ENCODE measurements around the gene CACNA1I. TPM values are rescaled to one million over a fixed set of nuclear protein-coding genes. Genes with fewer than 3 reads are reported as not detected.

Gene CACNA1I
- total and polyA plus RNA-seq, 7 donors: under 0.01 to 0.95 (median 0.15) TPM; not detected in 3

GRCh38 chr22:39686776-39687525, 116.4 kb downstream of the CACNA1I start:
- TF ChIP-seq POLR2AphosphoS5 (IDR thresholded peaks at IDR 0.05) (no peak), CTCF (IDR thresholded peaks at IDR 0.05) (no peak), EP300 (IDR thresholded peaks at IDR 0.05) (no peak), POLR2A (IDR thresholded peaks at IDR 0.05) (no peak)

GRCh38 chr22:39688186-39688785, 117.7 kb downstream of the CACNA1I start:
- intact Hi-C loops (cut with DNase I): no loop called here
- Histone ChIP-seq H3K27me3 (peaks cover 20 to 89% (median 60%) of the 10 kb centered on the region in 3 donors), H3K36me3 (no peaks in the 10 kb centered on the region)

More at GRCh38 chr22:39686776-39687525, 116.4 kb downstream of the CACNA1I start:
- intact Hi-C loops (cut with DNase I): no loop called here
- Histone ChIP-seq H3K36me3 (no peaks in the 10 kb centered on the region), H3K27me3 (peaks cover 20 to 90% (median 60%) of the 10 kb centered on the region in 3 donors), H3K9me3 (no peaks in the 10 kb centered on the region), H3K27ac (no peak overlapping the region), H3K4me1 (peaks cover 0 to 8% (median 3%) of the 10 kb centered on the region in 4 donors), H3K4me3 (no peak overlapping the region)
- 74 to 84% methylated on average over 17 of the region's 17 CpGs for WGBS, 2 donors
- no peak for DNase-seq

GRCh38 chr22:39689421-39689820, 118.9 kb downstream of the CACNA1I start:
- 94 to 95% methylated on average over 10 of the region's 10 CpGs for WGBS, 2 donors
- Histone ChIP-seq H3K27me3 (peaks cover 20 to 78% (median 56%) of the 10 kb centered on the region in 3 donors), H3K4me1 (peaks cover 0 to 8% (median 3%) of the 10 kb centered on the region in 4 donors), H3K36me3 (no peaks in the 10 kb centered on the region), H3K9me3 (no peaks in the 10 kb centered on the region), H3K27ac (no peak overlapping the region), H3K4me3 (no peak overlapping the region)
- intact Hi-C loops (cut with DNase I): no loop called here
- no peak for DNase-seq
- no peak for TF ChIP-seq EP300 (IDR thresholded peaks at IDR 0.05)
- TF ChIP-seq POLR2A (IDR thresholded peaks at IDR 0.05): no peak
- no peak for TF ChIP-seq POLR2AphosphoS5 (IDR thresholded peaks at IDR 0.05)
- TF ChIP-seq CTCF (IDR thresholded peaks at IDR 0.05): no peak

More at GRCh38 chr22:39688186-39688785, 117.7 kb downstream of the CACNA1I start:
- H3K27ac ChIP-seq: no peak overlapping the region
- peaks cover 0 to 8% (median 3%) of the 10 kb centered on the region in 4 donors for H3K4me1 ChIP-seq
- no peak for DNase-seq
- no peaks in the 10 kb centered on the region for H3K9me3 ChIP-seq
- 80 to 82% methylated on average over 13 of the region's 13 CpGs for WGBS, 2 donors
- no peak overlapping the region for H3K4me3 ChIP-seq
- TF ChIP-seq CTCF (IDR thresholded peaks at IDR 0.05) (no peak), POLR2AphosphoS5 (IDR thresholded peaks at IDR 0.05) (no peak), POLR2A (IDR thresholded peaks at IDR 0.05) (no peak), EP300 (IDR thresholded peaks at IDR 0.05) (no peak)

GRCh38 chr22:39690881-39691605, 120.5 kb downstream of the CACNA1I start:
- peaks cover 7 to 72% (median 41%) of the 10 kb centered on the region in 3 donors for H3K27me3 ChIP-seq
- no peak for DNase-seq
- no peaks in the 10 kb centered on the region for H3K4me1 ChIP-seq
- intact Hi-C loops (cut with DNase I): no loop called here
- no peak overlapping the region for H3K4me3 ChIP-seq
- H3K36me3 ChIP-seq: no peaks in the 10 kb centered on the region
- TF ChIP-seq EP300 (IDR thresholded peaks at IDR 0.05): no peak
- TF ChIP-seq POLR2AphosphoS5 (IDR thresholded peaks at IDR 0.05): no peak
- TF ChIP-seq POLR2A (IDR thresholded peaks at IDR 0.05): no peak
- TF ChIP-seq CTCF (IDR thresholded peaks at IDR 0.05): no peak
- no peaks in the 10 kb centered on the region for H3K9me3 ChIP-seq
- no peak overlapping the region for H3K27ac ChIP-seq
- WGBS, 2 donors: 21 to 31% methylated on average over 25 of the region's 25 CpGs

Data from sigmoid colon (tissue), 7 donors.